GM10266 (cell line): Measurements from ENCODE around the gene RAB29.
"Not testable (repeated sequence)": the region's sequence is repeated elsewhere in the genome, so short reads cannot be mapped to it uniquely, and the experiment has no call there.

Source experiments
- DNase-seq: peaks from one replicate; pipeline ENCODE4 v3.0.0; 2012; ENCODE audit errors: extremely low spot score
- TF ChIP-seq, protein P1 (sequence below): IDR thresholded peaks from 2 replicates; pipeline ENCODE4 v1.5.1; 2012; ENCODE audit warnings: mild to moderate bottlenecking, low read depth; ENCODE audit not compliant: control insufficient read depth, insufficient read depth; ENCODE audit errors: missing control alignments

Gene RAB29

DNA sequence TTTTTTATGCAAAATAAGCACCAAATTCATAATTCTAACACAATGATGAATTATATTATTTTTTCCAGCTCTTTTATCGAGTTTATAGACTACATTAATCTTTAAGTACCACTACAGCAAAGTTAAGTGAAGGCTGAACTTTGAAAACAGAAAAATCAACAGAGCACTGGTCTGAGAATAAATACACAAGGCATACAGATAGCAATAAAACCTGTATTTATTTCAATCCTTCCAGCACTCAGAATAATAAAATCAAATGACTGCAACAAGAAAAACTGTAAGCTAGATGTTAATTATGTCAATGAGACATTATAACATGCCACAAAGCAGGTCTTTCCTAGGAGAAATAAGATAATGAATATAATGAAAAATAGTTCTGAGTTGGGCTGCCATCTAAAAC is 49.8 kb downstream of the RAB29 start:
- no peak for DNase-seq
- TF ChIP-seq, protein P1, sequence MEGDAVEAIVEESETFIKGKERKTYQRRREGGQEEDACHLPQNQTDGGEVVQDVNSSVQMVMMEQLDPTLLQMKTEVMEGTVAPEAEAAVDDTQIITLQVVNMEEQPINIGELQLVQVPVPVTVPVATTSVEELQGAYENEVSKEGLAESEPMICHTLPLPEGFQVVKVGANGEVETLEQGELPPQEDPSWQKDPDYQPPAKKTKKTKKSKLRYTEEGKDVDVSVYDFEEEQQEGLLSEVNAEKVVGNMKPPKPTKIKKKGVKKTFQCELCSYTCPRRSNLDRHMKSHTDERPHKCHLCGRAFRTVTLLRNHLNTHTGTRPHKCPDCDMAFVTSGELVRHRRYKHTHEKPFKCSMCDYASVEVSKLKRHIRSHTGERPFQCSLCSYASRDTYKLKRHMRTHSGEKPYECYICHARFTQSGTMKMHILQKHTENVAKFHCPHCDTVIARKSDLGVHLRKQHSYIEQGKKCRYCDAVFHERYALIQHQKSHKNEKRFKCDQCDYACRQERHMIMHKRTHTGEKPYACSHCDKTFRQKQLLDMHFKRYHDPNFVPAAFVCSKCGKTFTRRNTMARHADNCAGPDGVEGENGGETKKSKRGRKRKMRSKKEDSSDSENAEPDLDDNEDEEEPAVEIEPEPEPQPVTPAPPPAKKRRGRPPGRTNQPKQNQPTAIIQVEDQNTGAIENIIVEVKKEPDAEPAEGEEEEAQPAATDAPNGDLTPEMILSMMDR = no peak

DNA sequence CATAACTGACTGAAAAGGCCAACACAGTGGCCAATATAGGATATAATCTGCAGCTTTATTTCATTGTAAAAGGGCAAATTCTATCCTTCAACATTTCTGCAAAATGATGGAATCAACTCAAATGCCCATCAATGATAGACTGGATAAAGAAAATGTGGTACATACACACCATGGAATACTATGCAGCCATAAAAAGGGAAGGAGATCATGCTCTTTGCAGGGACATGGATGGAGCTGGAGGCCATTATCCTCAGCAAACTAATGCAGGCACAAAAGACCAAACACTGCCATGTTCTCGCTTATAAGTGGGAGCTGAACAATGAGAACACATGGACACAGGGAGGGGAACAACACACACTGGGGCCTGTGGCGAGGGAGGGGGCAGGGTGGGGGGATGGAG is 54.5 kb downstream of the RAB29 start:
- DNase-seq = not testable (repeated sequence)

DNA sequence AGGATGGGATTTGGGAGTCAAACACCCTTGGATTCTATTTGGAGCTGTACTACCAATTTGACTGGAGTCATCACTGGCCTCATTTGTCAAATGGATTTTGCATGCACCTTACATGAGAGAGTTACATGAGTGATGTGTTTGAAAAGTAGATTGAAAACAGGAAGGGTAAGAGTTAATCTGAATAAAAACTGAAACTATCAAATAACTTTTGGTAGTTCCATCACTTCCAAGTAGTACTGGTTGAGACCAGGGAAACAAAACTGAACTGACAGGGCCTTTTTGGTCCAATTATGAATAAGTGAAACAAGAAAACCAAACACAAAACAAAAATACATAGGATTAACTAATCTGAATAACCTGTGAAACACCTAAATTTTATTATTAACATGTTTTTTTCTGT is 55.5 kb downstream of the RAB29 start:
- TF ChIP-seq, protein P1 = no peak
- no peak for DNase-seq

- no peak for DNase-seq
Observed at GRCh38 chr1:205719015-205719414, 56.3 kb downstream of the RAB29 start.

More at GRCh38 chr1:205719015-205719414, 56.3 kb downstream of the RAB29 start:
- TF ChIP-seq, protein P1 = no peak
